Measurements from ENCODE around the gene VPS9D1.

DNA sequence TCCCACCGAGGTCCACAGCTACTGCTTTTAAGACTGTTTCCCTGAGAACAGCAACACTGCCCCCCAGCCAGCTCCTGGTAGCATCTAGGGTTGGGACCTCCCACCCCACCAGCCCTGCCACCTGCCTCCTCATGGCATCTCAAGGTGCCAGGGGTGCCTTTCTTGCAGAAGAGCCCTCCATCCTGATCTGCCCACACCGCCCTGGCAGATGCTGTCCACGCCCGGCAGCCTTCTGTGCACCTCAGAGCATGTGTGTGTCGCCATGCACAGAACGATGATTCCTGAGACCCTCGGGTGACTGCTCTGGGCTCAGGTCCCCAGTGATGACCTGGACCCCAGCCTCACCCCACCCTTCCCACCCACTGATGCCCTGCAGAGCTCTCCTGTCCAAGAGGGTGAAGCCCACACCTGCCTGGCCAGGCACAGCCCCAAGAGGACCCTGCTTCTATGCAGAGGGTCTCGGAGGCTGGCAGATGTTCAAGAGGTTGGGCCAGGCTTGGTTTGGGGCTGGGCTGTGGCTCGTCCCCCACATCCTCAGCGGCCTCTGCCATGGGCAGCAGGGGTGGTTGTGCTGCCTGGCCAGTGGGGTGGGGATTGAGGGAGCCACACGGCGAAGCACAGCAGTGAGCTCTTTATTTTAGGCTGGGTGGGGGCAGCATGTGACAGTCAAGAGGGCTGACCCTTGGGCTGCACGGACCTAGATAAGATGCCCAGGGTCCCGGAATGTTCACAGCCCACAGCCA lies 14.0 kb downstream of the VPS9D1 start:
- TF ChIP-seq EZH2 (IDR thresholded peaks at IDR 0.05; ENCODE audit: insufficient read depth, poor library complexity, severe bottlenecking): no peak
- no peak for TF ChIP-seq EZH2phosphoT487 (IDR thresholded peaks at IDR 0.05; ENCODE audit: insufficient read depth, low read depth)
